Left ventricle myocardium inferior (tissue), 1 donor: Measurements from ENCODE around the gene KCNK2. TPM values are rescaled to one million over a fixed set of nuclear protein-coding genes. Genes with fewer than 3 reads are reported as not detected.

ENCODE experiments used
- DNase-seq: peaks from one replicate; pipeline ENCODE4 v3.0.0-alpha.2; 2020
- H3K27ac ChIP-seq: fragments of 200-600 bp; replicated peaks from 2 replicates; pipeline ENCODE4 v1.8.0; 2021
- H3K27me3 ChIP-seq: fragments of 200-600 bp; 2 replicates; pipeline ENCODE4 v1.8.0; 2021; ENCODE audit warnings: low read depth
- H3K36me3 ChIP-seq: fragments of 200-600 bp; 2 replicates; pipeline ENCODE4 v1.8.0; 2021
- H3K4me1 ChIP-seq: fragments of 200-600 bp; 2 replicates; pipeline ENCODE4 v1.8.0; 2021
- H3K4me3 ChIP-seq: fragments of 200-600 bp; 2 replicates; pipeline ENCODE4 v1.8.0; 2021; ENCODE audit warnings: mild to moderate bottlenecking, moderate library complexity
- H3K9me3 ChIP-seq: fragments of 200-600 bp; replicated peaks from 2 replicates; pipeline ENCODE4 v1.8.0; 2021
- CTCF ChIP-seq: fragments of 200-600 bp; IDR thresholded peaks from 2 replicates; pipeline ENCODE4 v1.8.0; 2021; ENCODE audit warnings: antibody characterized with exemption, mild to moderate bottlenecking, borderline replicate concordance
- intact Hi-C: fragments of 100-400 bp; cut with micrococcal nuclease; formaldehyde crosslinking; loops from one replicate; pipeline ENCODE4 v1.11.0; 2022
- total RNA-seq: library from RNA; stranded (reverse); fragmentation: NEBNext Ultra II Directional; extraction: Animal tissue kit (Norgen Biotek cat#: 25700); gene quantifications from one replicate; pipeline ENCODE4 v1.2.1, GENCODE V29; 2021
- donor health status: DM: no; HTN: yes; CAD: no; lungs with severe emphysema.

The KCNK2 gene
- total RNA-seq, 1 donor from 2014 or later = 0.08 TPM

DNA sequence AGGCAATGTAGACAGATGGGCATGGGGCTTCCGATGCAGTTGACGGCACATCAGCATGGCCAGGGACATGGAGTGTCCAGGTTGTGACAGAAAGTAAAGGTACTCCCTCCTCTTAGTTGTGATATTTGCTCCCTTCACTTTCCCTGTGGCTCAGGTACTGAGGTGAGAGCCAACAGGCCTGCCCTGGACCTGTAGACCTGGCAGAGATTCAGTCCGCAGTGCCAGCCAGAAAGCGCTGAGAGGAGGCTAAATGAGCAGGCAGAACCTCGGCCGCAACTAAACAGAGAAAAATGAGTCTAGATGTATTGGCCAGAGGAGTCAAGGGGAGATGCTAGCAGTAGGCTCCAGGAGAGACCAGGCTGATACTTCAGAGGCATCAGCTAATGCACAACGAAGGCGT is 22.6 kb upstream of the KCNK2 start:
- Histone ChIP-seq H3K36me3 (no peaks in the 10 kb centered on the region), H3K27ac (no peak overlapping the region), H3K4me1 (no peaks in the 10 kb centered on the region), H3K9me3 (no peaks in the 10 kb centered on the region), H3K27me3 (no peaks in the 10 kb centered on the region), H3K4me3 (no peak overlapping the region)
- DNase-seq = no peak
- intact Hi-C loops = no loop called here
- no peak for TF ChIP-seq CTCF

DNA sequence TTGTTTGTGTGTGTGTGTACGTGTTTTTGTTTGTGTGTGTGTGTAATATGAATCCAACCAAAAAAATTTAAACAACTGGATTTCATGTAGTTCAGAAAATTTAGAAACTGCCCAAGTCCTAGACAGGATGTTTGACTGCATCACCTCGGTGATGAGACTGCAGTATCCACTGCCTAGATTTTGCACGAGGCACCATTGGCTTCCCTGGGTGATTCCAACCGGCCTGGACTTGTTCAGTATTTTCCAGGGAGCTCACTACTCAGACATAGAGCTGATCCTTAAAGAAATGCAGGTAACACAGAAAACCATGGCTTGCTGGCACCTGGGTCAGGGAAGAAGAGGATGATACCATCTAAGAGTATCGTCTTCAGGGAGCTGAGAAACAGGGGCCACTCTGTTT is 18.2 kb upstream of the KCNK2 start:
- intact Hi-C loops = no loop called here
- H3K27ac ChIP-seq = no peak overlapping the region
- no peak overlapping the region for H3K4me3 ChIP-seq
- H3K27me3 ChIP-seq = no peaks in the 10 kb centered on the region
- H3K36me3 ChIP-seq = no peaks in the 10 kb centered on the region
- H3K9me3 ChIP-seq = no peaks in the 10 kb centered on the region
- no peak for TF ChIP-seq CTCF
- no peaks in the 10 kb centered on the region for H3K4me1 ChIP-seq
- DNase-seq = no peak

- Histone ChIP-seq H3K36me3 (no peaks in the 10 kb centered on the region), H3K9me3 (no peaks in the 10 kb centered on the region), H3K27me3 (no peaks in the 10 kb centered on the region), H3K4me1 (no peaks in the 10 kb centered on the region), H3K4me3 (no peak overlapping the region), H3K27ac (no peak overlapping the region)
- intact Hi-C loops = no loop called here
- no peak for TF ChIP-seq CTCF
- DNase-seq = no peak
Measured at GRCh38 chr1:215071078-215071477, 11.5 kb upstream of the KCNK2 start.

DNA sequence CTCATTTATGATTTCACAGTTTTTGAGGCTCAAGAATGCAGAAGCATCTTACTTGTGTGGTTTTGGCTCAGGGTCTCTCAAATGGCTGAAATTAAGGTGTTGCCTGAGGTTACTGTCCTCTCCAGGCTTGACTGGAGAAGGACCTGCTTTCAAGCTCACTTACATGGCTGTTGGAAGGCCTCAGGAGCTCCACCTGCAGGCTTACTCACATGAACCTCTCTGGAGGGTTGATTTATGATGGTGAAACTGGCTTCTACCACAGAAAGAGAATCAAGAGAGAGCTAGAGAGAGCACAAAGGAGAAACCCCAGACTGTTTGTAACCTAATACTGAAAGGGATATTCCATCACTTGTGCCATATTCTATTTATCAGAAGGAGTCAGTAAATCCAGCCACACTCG is 6.2 kb upstream of the KCNK2 start:
- no peak for TF ChIP-seq CTCF
- no peaks in the 10 kb centered on the region for H3K4me1 ChIP-seq
- H3K27ac ChIP-seq = no peak overlapping the region
- intact Hi-C loops = no loop called here
- no peak for DNase-seq
- peaks cover 30% of the 10 kb centered on the region for H3K27me3 ChIP-seq
- H3K36me3 ChIP-seq = no peaks in the 10 kb centered on the region
- no peak overlapping the region for H3K4me3 ChIP-seq
- no peaks in the 10 kb centered on the region for H3K9me3 ChIP-seq

GRCh38 chr1:215079456-215079855 is 3.1 kb upstream of the KCNK2 start:
- no peak for TF ChIP-seq CTCF
- Histone ChIP-seq H3K27ac (no peak overlapping the region), H3K4me3 (no peak overlapping the region), H3K4me1 (peaks cover 15% of the 10 kb centered on the region), H3K36me3 (no peaks in the 10 kb centered on the region), H3K27me3 (peaks cover 61% of the 10 kb centered on the region), H3K9me3 (no peaks in the 10 kb centered on the region)
- no peak for DNase-seq
- intact Hi-C loops = no loop called here
